Right lobe of liver (tissue), 4 donors: Measurements from ENCODE around the gene ISX.

Experiments used
- POLR2A ChIP-seq: fragments of 450-650 bp; IDR thresholded peaks from one replicate; pipeline ENCODE4 v1.6.1; 2017; ENCODE audit warnings: antibody characterized with exemption, mild to moderate bottlenecking
- TF ChIP-seq, protein P1 (sequence below), 4 donors: fragments of 200-600 bp in 3 of 4; fragments of 450-650 bp in 1 of 4; IDR thresholded peaks; one replicate each; pipeline versions ENCODE4 v1.5.1 to v1.8.0; 2016 to 2022; ENCODE audit warnings: antibody characterized with exemption in 4 of 4, mild to moderate bottlenecking in 2 of 4
- donor health status: DM: no; HTN: no; CAD: no.
- donor health status: DM: no; HTN: no; CAD: no.
- donor health status: DM: no; HTN: yes; CAD: no.

GRCh38 chr22:35115515-35115914 is 49.6 kb downstream of the ISX start:
- TF ChIP-seq POLR2A, result no peak
- TF ChIP-seq, protein P1, sequence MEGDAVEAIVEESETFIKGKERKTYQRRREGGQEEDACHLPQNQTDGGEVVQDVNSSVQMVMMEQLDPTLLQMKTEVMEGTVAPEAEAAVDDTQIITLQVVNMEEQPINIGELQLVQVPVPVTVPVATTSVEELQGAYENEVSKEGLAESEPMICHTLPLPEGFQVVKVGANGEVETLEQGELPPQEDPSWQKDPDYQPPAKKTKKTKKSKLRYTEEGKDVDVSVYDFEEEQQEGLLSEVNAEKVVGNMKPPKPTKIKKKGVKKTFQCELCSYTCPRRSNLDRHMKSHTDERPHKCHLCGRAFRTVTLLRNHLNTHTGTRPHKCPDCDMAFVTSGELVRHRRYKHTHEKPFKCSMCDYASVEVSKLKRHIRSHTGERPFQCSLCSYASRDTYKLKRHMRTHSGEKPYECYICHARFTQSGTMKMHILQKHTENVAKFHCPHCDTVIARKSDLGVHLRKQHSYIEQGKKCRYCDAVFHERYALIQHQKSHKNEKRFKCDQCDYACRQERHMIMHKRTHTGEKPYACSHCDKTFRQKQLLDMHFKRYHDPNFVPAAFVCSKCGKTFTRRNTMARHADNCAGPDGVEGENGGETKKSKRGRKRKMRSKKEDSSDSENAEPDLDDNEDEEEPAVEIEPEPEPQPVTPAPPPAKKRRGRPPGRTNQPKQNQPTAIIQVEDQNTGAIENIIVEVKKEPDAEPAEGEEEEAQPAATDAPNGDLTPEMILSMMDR (IDR thresholded peaks at IDR 0.05), result no peak
